ENCODE data around the gene CLCNKA.

The CLCNKA gene

GRCh38 chr1:15988856-15989736 is 32.7 kb upstream of the CLCNKA start:
- Histone ChIP-seq H3K4me3 (ENCODE audit: low read depth, low read length) (no peak overlapping the region), H2AFZ (no peak overlapping the region), H3K9ac (no peak overlapping the region), H3K27ac (no peak overlapping the region), H3K4me2 (ENCODE audit: low read length) (no peak overlapping the region), H3K36me3 (ENCODE audit: control insufficient read depth, insufficient read depth, low read length) (no peaks in the 10 kb centered on the region), H3K27me3 (ENCODE audit: control insufficient read depth, insufficient read depth, low read length) (no peaks in the 10 kb centered on the region), H3K4me1 (no peaks in the 10 kb centered on the region), H3K9me3 (ENCODE audit: control insufficient read depth, low read length) (no peaks in the 10 kb centered on the region), H3K79me2 (no peaks in the 10 kb centered on the region)
- no peak for TF ChIP-seq CTCF (IDR thresholded peaks at IDR 0.05)

DNA sequence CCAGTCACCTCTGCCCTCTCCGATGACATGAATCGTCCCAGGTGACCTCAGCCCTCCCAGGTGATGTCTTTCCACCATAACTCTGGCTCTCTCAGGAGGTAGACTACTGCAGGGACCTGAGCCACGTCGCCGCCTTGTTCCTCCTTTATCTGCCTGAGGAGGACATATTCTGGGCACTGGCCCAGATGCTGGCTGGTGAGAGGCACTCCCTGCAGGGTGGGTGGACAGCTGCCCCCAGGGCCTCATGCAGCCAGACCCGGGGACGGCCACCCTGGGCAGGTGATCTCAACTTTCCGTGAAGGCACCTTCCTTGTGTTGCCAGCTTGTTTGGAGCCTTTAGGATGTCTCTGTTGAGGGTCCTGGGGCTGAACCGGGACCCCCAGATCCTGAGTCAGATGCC is 32.1 kb upstream of the CLCNKA start:
- no peaks in the 10 kb centered on the region for H3K36me3 ChIP-seq (ENCODE audit: control insufficient read depth, insufficient read depth, low read length)
- H3K27ac ChIP-seq = no peak overlapping the region
- H3K4me1 ChIP-seq = no peaks in the 10 kb centered on the region
- no peak overlapping the region for H3K4me3 ChIP-seq (ENCODE audit: low read depth, low read length)
- H2AFZ ChIP-seq = no peak overlapping the region
- H3K79me2 ChIP-seq = no peaks in the 10 kb centered on the region
- no peaks in the 10 kb centered on the region for H3K27me3 ChIP-seq (ENCODE audit: control insufficient read depth, insufficient read depth, low read length)
- H3K9me3 ChIP-seq (ENCODE audit: control insufficient read depth, low read length) = no peaks in the 10 kb centered on the region
- H3K9ac ChIP-seq = no peak overlapping the region
- no peak for TF ChIP-seq CTCF (IDR thresholded peaks at IDR 0.05)
- H3K4me2 ChIP-seq (ENCODE audit: low read length) = no peak overlapping the region

DNA sequence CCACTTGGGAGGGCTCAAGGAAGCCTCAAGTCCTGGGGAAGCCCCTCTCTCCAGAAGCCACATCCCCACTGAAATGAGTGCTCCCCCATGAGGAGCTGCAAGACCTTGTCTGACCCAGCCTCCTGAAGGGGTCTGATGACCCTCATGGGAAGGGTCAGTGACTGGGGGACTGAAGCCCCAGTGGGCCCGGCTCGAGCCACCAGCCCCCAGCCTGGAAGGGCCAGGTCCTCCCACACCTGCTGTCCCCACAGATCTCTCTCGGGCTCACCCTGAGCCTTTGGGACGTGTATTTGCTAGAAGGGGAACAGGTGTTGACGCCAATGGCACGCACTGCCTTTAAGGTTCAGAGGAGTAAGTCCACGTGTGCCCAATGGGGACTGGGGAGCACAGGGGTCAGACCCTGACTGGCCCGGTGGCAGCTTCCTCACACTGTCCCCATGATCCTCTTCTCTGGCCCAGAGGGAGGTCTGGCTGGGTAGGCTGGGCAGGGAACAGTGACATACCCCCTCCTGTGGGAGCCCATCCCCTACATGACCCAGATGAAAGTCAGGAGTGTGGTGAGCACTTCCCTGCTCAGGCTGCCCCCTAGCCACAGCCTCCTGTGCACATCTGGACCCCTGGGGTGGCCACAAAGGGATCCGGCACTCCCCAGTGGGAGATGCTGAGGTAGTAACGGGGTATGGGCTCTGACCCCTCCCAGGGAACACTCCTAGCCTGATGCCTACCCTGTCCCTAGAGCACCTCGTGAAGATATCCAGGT is 30.2 kb upstream of the CLCNKA start:
- Histone ChIP-seq H3K79me2 (no peaks in the 10 kb centered on the region), H3K9ac (no peak overlapping the region), H3K4me3 (ENCODE audit: low read depth, low read length) (no peak overlapping the region), H3K4me2 (ENCODE audit: low read length) (no peak overlapping the region), H3K4me1 (no peaks in the 10 kb centered on the region), H3K9me3 (ENCODE audit: control insufficient read depth, low read length) (no peaks in the 10 kb centered on the region), H3K27me3 (ENCODE audit: control insufficient read depth, insufficient read depth, low read length) (no peaks in the 10 kb centered on the region), H3K27ac (no peak overlapping the region), H3K36me3 (ENCODE audit: control insufficient read depth, insufficient read depth, low read length) (no peaks in the 10 kb centered on the region), H2AFZ (no peak overlapping the region)
- TF ChIP-seq CTCF (IDR thresholded peaks at IDR 0.05) = no peak

DNA sequence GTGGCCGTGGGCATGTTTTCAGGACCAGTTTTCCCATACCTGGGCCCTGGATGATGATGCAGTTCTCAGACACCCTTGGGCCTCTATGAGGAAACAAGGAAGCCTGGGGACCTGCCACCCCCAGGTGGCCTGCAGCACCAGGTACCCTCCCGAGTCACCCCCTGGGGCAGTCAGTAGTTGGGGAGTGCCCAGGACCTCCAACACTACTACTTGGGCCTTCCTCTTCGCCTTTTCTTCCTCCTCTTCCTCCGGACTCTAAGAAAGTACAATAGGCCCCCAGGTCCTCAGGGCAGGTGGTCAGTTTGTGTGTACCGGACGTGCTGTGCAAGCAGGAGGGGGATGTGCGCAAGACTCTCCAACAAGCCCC is 29.7 kb upstream of the CLCNKA start:
- H3K9ac ChIP-seq = no peak overlapping the region
- H3K79me2 ChIP-seq = no peaks in the 10 kb centered on the region
- TF ChIP-seq CTCF (IDR thresholded peaks at IDR 0.05) = no peak
- no peak overlapping the region for H3K4me3 ChIP-seq (ENCODE audit: low read depth, low read length)
- no peaks in the 10 kb centered on the region for H3K9me3 ChIP-seq (ENCODE audit: control insufficient read depth, low read length)
- no peaks in the 10 kb centered on the region for H3K4me1 ChIP-seq
- no peaks in the 10 kb centered on the region for H3K36me3 ChIP-seq (ENCODE audit: control insufficient read depth, insufficient read depth, low read length)
- H3K27ac ChIP-seq = no peak overlapping the region
- no peak overlapping the region for H2AFZ ChIP-seq
- no peaks in the 10 kb centered on the region for H3K27me3 ChIP-seq (ENCODE audit: control insufficient read depth, insufficient read depth, low read length)
- no peak overlapping the region for H3K4me2 ChIP-seq (ENCODE audit: low read length)

Data from parathyroid adenoma (tissue), 2 donors.